ENCODE data around the gene SMG5.

GRCh38 chr1:156286061-156286460, 3.4 kb upstream of the SMG5 start:
- TF ChIP-seq CTCF (IDR thresholded peaks at IDR 0.05; ENCODE audit: poor library complexity) (no peak), EZH2 (IDR thresholded peaks at IDR 0.05; ENCODE audit: borderline replicate concordance) (no peak), EZH2phosphoT487 (IDR thresholded peaks at IDR 0.05; ENCODE audit: low read depth, severe bottlenecking, unreplicated experiment) (no peak)
